Stimulated activated CD4-positive, alpha-beta T cell treated with anti-CD3 and anti-CD28 coated beads, Interleukin-2, amount 100 ng/mL, for 24 hours (primary cell): Measurements from ENCODE around the gene LGALS9B.
"Not testable (repeated sequence)": the region's sequence is repeated elsewhere in the genome, so short reads cannot be mapped to it uniquely, and the experiment has no call there.

Experiments
- DNase-seq, 2 donors: peaks; one replicate each; pipeline ENCODE4 v3.0.0-alpha.2; 2020

Gene LGALS9B

GRCh38 chr17:20467447-20467846, at the start of gene LGALS9B:
TSS of gene LGALS9B (minus strand) at chr17:20467539. CDS start at chr17:20467470, 69 bp downstream.
- DNase-seq, result not testable (repeated sequence)

DNA sequence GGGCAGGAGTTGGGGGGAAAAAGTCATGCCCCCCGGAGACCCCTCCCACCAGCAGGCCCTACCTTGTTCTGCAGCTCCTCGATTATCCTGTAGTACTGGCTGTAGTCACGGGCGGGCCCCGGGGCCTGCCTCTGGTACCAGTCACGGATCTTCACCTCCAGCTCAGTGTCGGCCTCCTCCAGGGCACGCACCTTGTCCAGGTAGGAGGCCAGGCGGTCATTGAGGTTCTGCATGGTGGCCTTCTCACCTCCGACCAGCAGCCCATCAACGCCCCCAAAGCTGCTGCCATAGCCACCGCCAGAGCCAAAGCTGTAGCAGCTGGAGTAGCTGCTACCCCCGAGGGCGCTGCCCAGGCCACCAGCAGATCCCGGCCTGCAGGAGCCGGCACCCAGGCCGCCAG, 49.6 kb upstream of the LGALS9B start:
- not testable (repeated sequence) for DNase-seq

GRCh38 chr17:20515099-20515498, 47.8 kb upstream of the LGALS9B start:
- not testable (repeated sequence) for DNase-seq

DNA sequence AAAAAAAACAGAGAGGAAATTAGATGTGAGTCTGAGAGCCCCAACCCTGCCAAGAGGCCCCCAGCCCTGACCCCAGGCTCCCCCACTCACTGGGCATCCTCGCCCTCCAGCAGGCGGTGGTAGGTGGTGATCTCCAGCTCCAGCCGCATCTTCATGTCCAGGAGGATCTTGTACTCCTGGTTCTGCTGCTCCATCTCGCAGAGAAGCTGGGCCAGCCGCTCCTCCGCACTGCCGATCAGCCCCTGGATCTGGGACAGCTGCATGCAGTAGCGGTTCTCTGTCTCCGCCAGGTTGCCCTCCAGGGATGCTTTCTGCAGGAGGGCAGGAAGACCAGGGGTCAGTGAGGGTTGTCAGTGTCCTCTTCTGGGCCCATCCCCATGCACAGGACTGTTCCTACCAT, 46.2 kb upstream of the LGALS9B start:
- not testable (repeated sequence) for DNase-seq

GRCh38 chr17:20512378-20512777, 45.0 kb upstream of the LGALS9B start:
- not testable (repeated sequence) for DNase-seq

- DNase-seq, result not testable (repeated sequence)
These were observed 44.4 kb upstream of the LGALS9B start for GRCh38 chr17:20511778-20512177.

DNA sequence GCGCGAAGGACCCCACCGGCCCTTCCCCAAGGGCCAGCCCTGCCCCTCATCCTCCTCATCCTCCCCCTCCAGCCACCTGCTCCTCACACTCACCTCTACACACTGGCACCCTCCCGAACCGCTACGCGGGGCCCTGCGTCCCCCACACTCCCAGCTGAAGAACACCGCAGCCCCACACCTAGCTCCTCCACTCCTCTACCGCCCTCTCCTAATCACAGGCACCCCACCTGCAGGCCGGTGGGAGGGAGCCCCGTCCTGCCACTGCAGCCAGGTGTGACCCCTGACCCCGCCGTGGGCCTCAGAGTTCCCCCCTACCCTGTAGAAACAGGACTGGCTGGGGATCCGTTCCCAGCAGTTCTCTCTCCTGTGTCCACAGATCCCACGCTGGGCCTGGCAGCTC, 38.0 kb upstream of the LGALS9B start:
- DNase-seq, result not testable (repeated sequence)

DNA sequence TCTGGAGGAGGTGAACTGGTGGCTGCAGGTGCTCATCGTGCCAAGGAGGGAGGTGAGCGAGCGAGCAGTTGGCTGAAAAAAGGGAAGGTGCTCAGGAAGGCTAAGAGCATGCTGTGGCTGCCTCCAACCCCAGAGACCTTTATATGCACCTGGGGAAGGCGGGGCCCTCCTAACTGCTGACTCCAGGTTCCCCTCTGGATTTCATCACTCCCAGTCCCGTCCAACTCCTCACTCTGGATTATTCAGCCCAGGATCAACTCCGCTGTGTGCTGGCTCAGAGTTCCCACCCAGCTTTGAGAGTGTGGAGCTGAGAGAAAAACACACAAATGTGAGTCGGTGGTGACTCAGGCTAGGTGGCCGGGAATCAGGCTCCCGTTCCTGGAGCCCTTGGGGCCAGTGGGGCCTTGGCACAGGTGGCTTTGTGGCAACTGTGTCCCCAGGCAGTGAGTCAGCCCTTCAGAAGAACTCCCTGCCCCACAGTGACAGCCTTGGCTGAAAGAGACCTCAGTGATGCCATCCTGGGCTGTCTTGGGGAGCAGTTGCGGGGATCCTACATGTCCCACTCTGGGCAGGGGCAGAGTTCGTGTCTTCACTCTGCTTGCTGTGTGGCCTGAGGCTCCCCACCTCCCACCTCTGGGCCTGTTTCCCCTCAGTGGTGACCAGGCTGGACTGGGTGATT, 37.2 kb upstream of the LGALS9B start:
- not testable (repeated sequence) for DNase-seq

DNA sequence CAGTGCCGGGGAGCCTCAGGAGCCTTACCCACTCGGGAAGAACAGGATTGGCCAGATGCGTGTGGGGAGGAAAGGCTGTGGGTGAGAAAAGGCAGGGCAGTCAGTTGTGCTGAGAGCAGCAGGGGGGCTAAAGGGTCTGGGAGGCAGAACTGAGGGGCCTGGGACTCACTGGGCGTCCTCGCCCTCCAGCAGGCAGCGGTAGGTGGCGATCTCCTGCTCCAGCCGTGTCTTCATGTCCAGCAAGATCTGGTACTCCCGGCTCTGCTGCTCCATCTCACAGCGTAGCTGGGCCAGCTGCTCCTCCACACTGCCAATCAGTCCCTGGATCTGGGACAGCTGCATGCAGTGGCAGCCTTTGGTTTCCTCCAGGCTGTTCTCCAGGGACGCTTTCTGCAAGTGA, 34.6 kb upstream of the LGALS9B start:
- not testable (repeated sequence) for DNase-seq

GRCh38 chr17:20500346-20500745, 33.0 kb upstream of the LGALS9B start:
- DNase-seq, result not testable (repeated sequence)

GRCh38 chr17:20495420-20495819, 28.1 kb upstream of the LGALS9B start:
- DNase-seq, result not testable (repeated sequence)

GRCh38 chr17:20494735-20495134, 27.4 kb upstream of the LGALS9B start:
- not testable (repeated sequence) for DNase-seq

GRCh38 chr17:20494147-20494546, 26.8 kb upstream of the LGALS9B start:
- DNase-seq, result not testable (repeated sequence)

GRCh38 chr17:20492971-20493370, 25.6 kb upstream of the LGALS9B start:
- DNase-seq, result not testable (repeated sequence)

GRCh38 chr17:20492099-20492498, 24.8 kb upstream of the LGALS9B start:
- DNase-seq, result not testable (repeated sequence)

GRCh38 chr17:20484930-20485329, 17.6 kb upstream of the LGALS9B start:
- DNase-seq, result not testable (repeated sequence)

- not testable (repeated sequence) for DNase-seq
These were observed 12.7 kb upstream of the LGALS9B start for GRCh38 chr17:20479889-20480591.

- DNase-seq, result not testable (repeated sequence)
These were observed 10.2 kb upstream of the LGALS9B start for GRCh38 chr17:20477398-20478071.

- not testable (repeated sequence) for DNase-seq
These were observed 7.9 kb upstream of the LGALS9B start for GRCh38 chr17:20475137-20475831.

- not testable (repeated sequence) for DNase-seq
These were observed 6.7 kb upstream of the LGALS9B start for GRCh38 chr17:20474081-20474480.

- not testable (repeated sequence) for DNase-seq
These were observed 2.6 kb upstream of the LGALS9B start for GRCh38 chr17:20469946-20470345.

DNA sequence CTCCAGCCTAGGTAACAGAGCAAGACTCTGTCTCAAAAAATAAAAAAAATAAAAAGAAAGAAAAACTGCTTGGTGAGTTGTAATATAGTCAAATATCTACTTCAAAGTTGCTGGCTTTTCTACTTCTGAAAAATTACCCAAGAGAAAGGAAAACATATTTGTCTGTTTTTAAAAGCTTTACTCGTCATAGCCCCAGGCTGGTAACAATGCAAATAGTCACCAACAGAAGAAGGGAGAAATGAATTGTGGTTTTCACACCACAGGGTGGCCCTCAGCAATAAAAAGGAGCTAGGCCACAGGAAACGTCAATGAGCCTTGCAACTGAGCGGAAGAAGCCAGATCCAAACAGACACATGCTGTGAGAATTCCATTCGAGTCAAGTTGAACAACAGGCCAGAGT, 1.8 kb upstream of the LGALS9B start:
- DNase-seq, result not testable (repeated sequence)

DNA sequence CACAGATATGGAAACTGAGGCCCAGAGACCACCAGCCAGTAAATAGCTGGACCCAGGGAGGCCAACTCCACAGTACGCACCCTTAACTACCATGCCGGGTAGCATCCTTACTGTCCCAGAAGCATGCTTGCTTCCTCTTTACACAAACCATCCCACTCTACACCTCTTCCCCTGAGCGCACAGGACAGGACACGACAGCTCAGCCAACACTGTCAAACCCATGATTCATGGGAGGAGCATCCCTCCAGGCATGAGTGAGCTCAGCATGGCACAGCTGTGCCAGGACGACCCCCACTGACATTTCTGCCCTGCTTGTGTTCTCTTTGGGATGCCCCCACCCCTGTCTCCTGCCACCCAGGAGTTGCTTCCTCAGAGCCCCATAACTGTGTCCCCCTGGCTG, 340 bp downstream of the LGALS9B start:
- DNase-seq, result not testable (repeated sequence)
